NCI-H510A (cell line): ENCODE measurements around the gene NR3C2.
"Not testable (repeated sequence)": the region's sequence is repeated elsewhere in the genome, so short reads cannot be mapped to it uniquely, and the experiment has no call there.

ENCODE experiments used
- DNase-seq: peaks from one replicate; lab custom pipeline; 2025; lab: John Stamatoyannopoulos, UW

NR3C2 gene

GRCh38 chr4:148216866-148217814 is 225.1 kb downstream of the NR3C2 start:
- no peak for DNase-seq

GRCh38 chr4:148216321-148216720 is 225.9 kb downstream of the NR3C2 start:
- DNase-seq = no peak

- DNase-seq = no peak
Observed at GRCh38 chr4:148215202-148215601, 227.0 kb downstream of the NR3C2 start.

- no peak for DNase-seq
Observed at GRCh38 chr4:148214529-148215166, 227.6 kb downstream of the NR3C2 start.

- no peak for DNase-seq
Observed at GRCh38 chr4:148211533-148211932, 230.7 kb downstream of the NR3C2 start.

GRCh38 chr4:148210661-148211060 is 231.6 kb downstream of the NR3C2 start:
- DNase-seq = no peak

- DNase-seq = no peak
Observed at GRCh38 chr4:148207068-148207467, 235.1 kb downstream of the NR3C2 start.

GRCh38 chr4:148205476-148205875 is 236.7 kb downstream of the NR3C2 start:
- no peak for DNase-seq

GRCh38 chr4:148204892-148205291 is 237.3 kb downstream of the NR3C2 start:
- DNase-seq = no peak

GRCh38 chr4:148204171-148204570 is 238.0 kb downstream of the NR3C2 start:
- no peak for DNase-seq

- DNase-seq = no peak
Observed at GRCh38 chr4:148203056-148203898, 238.9 kb downstream of the NR3C2 start.

GRCh38 chr4:148200960-148201359 is 241.3 kb downstream of the NR3C2 start:
- DNase-seq = no peak

GRCh38 chr4:148196164-148196563 is 246.1 kb downstream of the NR3C2 start:
- DNase-seq = peak; percentile 45

GRCh38 chr4:148192526-148192925 is 249.7 kb downstream of the NR3C2 start:
- DNase-seq = no peak

- DNase-seq = not testable (repeated sequence)
Observed at GRCh38 chr4:148187454-148188222, 254.6 kb downstream of the NR3C2 start.

- no peak for DNase-seq
Observed at GRCh38 chr4:148184922-148185321, 257.3 kb downstream of the NR3C2 start.

- no peak for DNase-seq
Observed at GRCh38 chr4:148182230-148182911, 259.8 kb downstream of the NR3C2 start.

- DNase-seq = no peak
Observed at GRCh38 chr4:148173397-148174017, 268.7 kb downstream of the NR3C2 start.

GRCh38 chr4:148171596-148171995 is 270.6 kb downstream of the NR3C2 start:
- no peak for DNase-seq
